Loucy (cell line): ENCODE results near the gene PPP1R14B.

ENCODE experiments used
- H2AFZ ChIP-seq: fragments of 200-600 bp; sonication (generic); 2 replicates; pipeline ENCODE4 v1.6.0; 2016; ENCODE audit warnings: antibody characterized with exemption, mild to moderate bottlenecking, low read length, moderate library complexity
- H3F3A ChIP-seq: fragments of 200-600 bp; 2 replicates; pipeline ENCODE4 v1.6.0; 2016; ENCODE audit warnings: antibody characterized with exemption, low read depth, mild to moderate bottlenecking
- H3K27me3 ChIP-seq: fragments of 200-600 bp; sonication (generic); 2 replicates; pipeline ENCODE4 v1.6.1; 2014; ENCODE audit warnings: low read length, mild to moderate bottlenecking; ENCODE audit not compliant: insufficient read depth, poor library complexity, severe bottlenecking
- H3K36me3 ChIP-seq: fragments of 200-600 bp; sonication (generic); 2 replicates; pipeline ENCODE4 v1.6.1; 2016; ENCODE audit warnings: low read length; ENCODE audit not compliant: insufficient read depth
- H3K4me1 ChIP-seq: fragments of 200-600 bp; sonication (generic); 2 replicates; pipeline ENCODE4 v1.5.1; 2014; ENCODE audit warnings: low read length, mild to moderate bottlenecking; ENCODE audit not compliant: insufficient read depth, poor library complexity, severe bottlenecking
- H3K4me2 ChIP-seq: fragments of 200-600 bp; sonication (generic); 2 replicates; pipeline ENCODE4 v1.6.0; 2014; ENCODE audit warnings: antibody characterized with exemption, low read length, low read depth, mild to moderate bottlenecking; ENCODE audit not compliant: poor library complexity, severe bottlenecking
- H3K4me3 ChIP-seq: fragments of 200-600 bp; sonication (generic); 2 replicates; pipeline ENCODE4 v1.5.1; 2014; ENCODE audit warnings: low read length, mild to moderate bottlenecking, mixed read lengths; ENCODE audit not compliant: poor library complexity, severe bottlenecking
- H3K79me2 ChIP-seq: fragments of 200-600 bp; sonication (generic); 2 replicates; pipeline ENCODE4 v1.6.1; 2014; ENCODE audit warnings: low read length; ENCODE audit not compliant: insufficient read depth
- H3K9ac ChIP-seq: fragments of 200-600 bp; sonication (generic); 2 replicates; pipeline ENCODE4 v1.6.0; 2014; ENCODE audit warnings: mild to moderate bottlenecking, low read depth, low read length, moderate library complexity; ENCODE audit not compliant: poor library complexity, severe bottlenecking
- H3K9me2 ChIP-seq: fragments of 200-600 bp; sonication (generic); replicated peaks from 2 replicates; pipeline ENCODE4 v1.6.1; 2016; ENCODE audit warnings: low read depth, low read length, mixed read lengths
- H3K9me3 ChIP-seq: fragments of 200-600 bp; sonication (generic); 2 replicates; pipeline ENCODE4 v1.6.1; 2014; ENCODE audit warnings: mild to moderate bottlenecking, antibody characterized with exemption, low read length, low read depth; ENCODE audit not compliant: insufficient read depth
- H4K20me1 ChIP-seq: fragments of 200-600 bp; sonication (generic); 2 replicates; pipeline ENCODE4 v1.6.0; 2014; ENCODE audit warnings: antibody characterized with exemption, low read length, mild to moderate bottlenecking; ENCODE audit not compliant: insufficient read depth, poor library complexity, severe bottlenecking
- CTCF ChIP-seq: fragments of 200-600 bp; sonication (generic); conservative IDR thresholded peaks from 2 replicates; pipeline ENCODE4 v1.5.1; 2014; ENCODE audit warnings: mild to moderate bottlenecking, antibody characterized with exemption, low read length
- EZH2phosphoT487 ChIP-seq: fragments of 200-600 bp; IDR thresholded peaks from 2 replicates; pipeline ENCODE4 v1.6.1; 2018; ENCODE audit warnings: antibody characterized with exemption, mild to moderate bottlenecking, moderate library complexity, borderline replicate concordance

The PPP1R14B gene

GRCh38 chr11:64229090-64229743, 17.5 kb downstream of the PPP1R14B start:
- Histone ChIP-seq H3K36me3 (no peaks in the 10 kb centered on the region), H2AFZ (no peak overlapping the region), H4K20me1 (peaks cover 33% of the 10 kb centered on the region), H3F3A (peaks cover 6% of the 10 kb centered on the region; the same call in 1 of the 2 replicates), H3K4me2 (peak overlapping the region; percentile 81), H3K9ac (peak overlapping the region; percentile 80), H3K4me1 (peaks cover 27% of the 10 kb centered on the region), H3K4me3 (no peak overlapping the region), H3K79me2 (peaks cover 42% of the 10 kb centered on the region), H3K9me3 (no peaks in the 10 kb centered on the region), H3K9me2 (no peaks in the 10 kb centered on the region), H3K27me3 (no peaks in the 10 kb centered on the region)
- no peak for TF ChIP-seq EZH2phosphoT487
- TF ChIP-seq CTCF: no peak

- Histone ChIP-seq H3K9ac (peak overlapping the region; percentile 98), H3K9me2 (no peaks in the 10 kb centered on the region), H2AFZ (no peak overlapping the region), H3K4me1 (peaks cover 27% of the 10 kb centered on the region), H3K27me3 (no peaks in the 10 kb centered on the region), H3K9me3 (no peaks in the 10 kb centered on the region), H3K36me3 (peaks cover 8% of the 10 kb centered on the region; the same call in 1 of the 2 replicates), H3F3A (no peaks in the 10 kb centered on the region), H4K20me1 (peaks cover 27% of the 10 kb centered on the region), H3K79me2 (peaks cover 42% of the 10 kb centered on the region), H3K4me2 (peak overlapping the region; percentile 100), H3K4me3 (peak overlapping the region; percentile 82)
- TF ChIP-seq CTCF: no peak
- no peak for TF ChIP-seq EZH2phosphoT487
Measured at GRCh38 chr11:64227405-64227956, 19.3 kb downstream of the PPP1R14B start.

- Histone ChIP-seq H3F3A (no peaks in the 10 kb centered on the region), H3K4me2 (peak overlapping the region; percentile 100), H3K4me3 (peak overlapping the region; percentile 82), H3K4me1 (peaks cover 23% of the 10 kb centered on the region), H3K79me2 (peaks cover 40% of the 10 kb centered on the region), H3K9me3 (no peaks in the 10 kb centered on the region), H2AFZ (peak overlapping the region; percentile 72), H4K20me1 (peaks cover 27% of the 10 kb centered on the region), H3K36me3 (peaks cover 8% of the 10 kb centered on the region; the same call in 1 of the 2 replicates), H3K27me3 (no peaks in the 10 kb centered on the region), H3K9ac (peak overlapping the region; percentile 98), H3K9me2 (no peaks in the 10 kb centered on the region)
- TF ChIP-seq CTCF (no peak), EZH2phosphoT487 (no peak)
Measured at GRCh38 chr11:64226507-64227051, 20.2 kb downstream of the PPP1R14B start.
